Neural crest cell (in vitro differentiated cells): Measurements from ENCODE around the gene AKT1. TPM values are rescaled to one million over a fixed set of nuclear protein-coding genes. Genes with fewer than 3 reads are reported as not detected.

Experiments used
- DNase-seq: peaks from one replicate; pipeline ENCODE4 v3.0.0; 2021; ENCODE audit warnings: low read depth, mixed read lengths, low spot score
- H3K27ac Mint-ChIP-seq: one replicate; pipeline ENCODE4 v1.8.0; 2021; ENCODE audit warnings: mild to moderate bottlenecking, mixed read lengths; ENCODE audit not compliant: unreplicated experiment
- H3K27me3 Mint-ChIP-seq: 2 replicates; pipeline ENCODE4 v1.8.0; 2021; ENCODE audit warnings: low read depth, mild to moderate bottlenecking, mixed read lengths
- H3K36me3 Mint-ChIP-seq: 2 replicates; pipeline ENCODE4 v1.8.0; 2021; ENCODE audit warnings: low read depth, mild to moderate bottlenecking, mixed read lengths
- H3K4me1 Mint-ChIP-seq: 2 replicates; pipeline ENCODE4 v1.8.0; 2021; ENCODE audit warnings: mixed read lengths
- H3K4me3 Mint-ChIP-seq: one replicate; pipeline ENCODE4 v1.8.0; 2021; ENCODE audit warnings: mild to moderate bottlenecking, mixed read lengths
- H3K9me3 Mint-ChIP-seq: 2 replicates; pipeline ENCODE4 v1.8.0; 2021; ENCODE audit warnings: mixed read lengths
- CTCF ChIP-seq: fragments of 200-600 bp; sonication (generic); conservative IDR thresholded peaks from 2 replicates; pipeline ENCODE4 v1.5.0; 2021; ENCODE audit warnings: antibody characterized with exemption, mild to moderate bottlenecking
- total RNA-seq: library from RNA; stranded (reverse); gene quantifications from 2 replicates; pipeline ENCODE4 v1.2.1, GENCODE V29; 2021

The AKT1 gene
- total RNA-seq, 1 donor from 2014 or later = 191 TPM

- Mint-ChIP-seq H3K27me3 (no peaks in the 10 kb centered on the region), H3K4me3 (no peak overlapping the region), H3K36me3 (peaks cover 17% of the 10 kb centered on the region), H3K9me3 (no peaks in the 10 kb centered on the region), H3K4me1 (peaks cover 21% of the 10 kb centered on the region), H3K27ac (no peak overlapping the region)
- no peak for TF ChIP-seq CTCF
- no peak for DNase-seq
These were observed 24.2 kb downstream of the AKT1 start for GRCh38 chr14:104771374-104771773.

GRCh38 chr14:104770851-104771272 is 24.7 kb downstream of the AKT1 start:
- Mint-ChIP-seq H3K27me3 (no peaks in the 10 kb centered on the region), H3K4me3 (no peak overlapping the region), H3K9me3 (no peaks in the 10 kb centered on the region), H3K27ac (no peak overlapping the region), H3K36me3 (peaks cover 17% of the 10 kb centered on the region), H3K4me1 (peaks cover 21% of the 10 kb centered on the region)
- TF ChIP-seq CTCF = peak; percentile 63
- DNase-seq = no peak

- Mint-ChIP-seq H3K27ac (no peak overlapping the region), H3K36me3 (peaks cover 23% of the 10 kb centered on the region), H3K4me1 (peaks cover 21% of the 10 kb centered on the region), H3K9me3 (no peaks in the 10 kb centered on the region), H3K4me3 (peak overlapping the region; percentile 42), H3K27me3 (no peaks in the 10 kb centered on the region)
- TF ChIP-seq CTCF = no peak
- DNase-seq = no peak
These were observed 25.4 kb downstream of the AKT1 start for GRCh38 chr14:104770072-104770579.

- no peaks in the 10 kb centered on the region for H3K27me3 Mint-ChIP-seq
- H3K9me3 Mint-ChIP-seq = no peaks in the 10 kb centered on the region
- H3K27ac Mint-ChIP-seq = peak overlapping the region; percentile 43
- no peak for DNase-seq
- peaks cover 23% of the 10 kb centered on the region for H3K36me3 Mint-ChIP-seq
- H3K4me1 Mint-ChIP-seq = peaks cover 21% of the 10 kb centered on the region
- H3K4me3 Mint-ChIP-seq = peak overlapping the region; percentile 47
- no peak for TF ChIP-seq CTCF
These were observed 26.1 kb downstream of the AKT1 start for GRCh38 chr14:104769324-104770071.

GRCh38 chr14:104768437-104769323 is 26.9 kb downstream of the AKT1 start:
- DNase-seq = peak; percentile 100
- Mint-ChIP-seq H3K27me3 (no peaks in the 10 kb centered on the region), H3K36me3 (peaks cover 23% of the 10 kb centered on the region), H3K27ac (peak overlapping the region; percentile 43), H3K4me1 (peaks cover 21% of the 10 kb centered on the region), H3K4me3 (peak overlapping the region; percentile 64), H3K9me3 (no peaks in the 10 kb centered on the region)
- peak; percentile 97 for TF ChIP-seq CTCF
